Suprapubic skin (tissue), 4 donors: Measurements from ENCODE around the gene GLA. TPM values are rescaled to one million over a fixed set of nuclear protein-coding genes. Genes with fewer than 3 reads are reported as not detected.

Experiments used
- DNase-seq, 2 donors: peaks; one replicate each; pipeline ENCODE4 v3.0.0-alpha.2; 2019; ENCODE audit warnings: low spot score in 2 of 2
- H3K27ac ChIP-seq: fragments of 200-600 bp; sonication (generic); one replicate; pipeline ENCODE4 v1.5.1; 2019
- H3K27me3 ChIP-seq: fragments of 200-600 bp; sonication (generic); one replicate; pipeline ENCODE4 v1.5.1; 2019
- H3K36me3 ChIP-seq: fragments of 200-600 bp; sonication (generic); one replicate; pipeline ENCODE4 v1.5.1; 2019
- H3K4me1 ChIP-seq: fragments of 200-600 bp; sonication (generic); one replicate; pipeline ENCODE4 v1.5.1; 2019
- H3K4me3 ChIP-seq: fragments of 200-600 bp; sonication (generic); one replicate; pipeline ENCODE4 v1.5.1; 2019; ENCODE audit warnings: mild to moderate bottlenecking
- H3K9me3 ChIP-seq: fragments of 200-600 bp; sonication (generic); one replicate; pipeline ENCODE4 v1.5.1; 2019
- CTCF ChIP-seq, 2 donors: fragments of 200-600 bp in 1 of 2; fragments of 450-650 bp in 1 of 2; sonication (generic) in 1 of 2; IDR thresholded peaks; one replicate each; pipeline ENCODE4 v1.5.1; 2016 to 2019; ENCODE audit warnings: antibody characterized with exemption in 2 of 2, mild to moderate bottlenecking in 1 of 2, moderate library complexity in 1 of 2
- EP300 ChIP-seq: sonication (generic); formaldehyde crosslinking; IDR thresholded peaks from one replicate; pipeline ENCODE4 v1.6.1; 2017; ENCODE audit warnings: antibody characterized with exemption
- POLR2A ChIP-seq, 2 donors: fragments of 450-650 bp; IDR thresholded peaks; one replicate each; pipeline ENCODE4 v1.6.1; 2017; ENCODE audit warnings: antibody characterized with exemption in 2 of 2, mild to moderate bottlenecking in 2 of 2, moderate library complexity in 2 of 2
- POLR2AphosphoS5 ChIP-seq, 3 donors: sonication (generic); formaldehyde crosslinking; IDR thresholded peaks; one replicate each; pipeline ENCODE4 v1.6.1; 2017; ENCODE audit warnings: antibody characterized with exemption in 3 of 3
- WGBS: methylation state at CpG from one replicate; pipeline ENCODE4 v1.1.5; 2018; 5-methylcytosine and 5-hydroxymethylcytosine counted together
- total RNA-seq, 4 donors: library from RNA; depleted of rRNA; stranded (reverse); fragments of >200 nt; gene quantifications; one replicate each; pipeline ENCODE4 v1.1.0, GENCODE V29; 2016

Gene GLA
- total RNA-seq, 4 donors from 2014 or later = 13.8 to 19.1 (median 16.9) TPM

GRCh38 chrX:101410461-101410860, 2.7 kb upstream of the GLA start:
- H3K27me3 ChIP-seq = no peaks in the 10 kb centered on the region
- peaks cover 22% of the 10 kb centered on the region for H3K4me1 ChIP-seq
- TF ChIP-seq EP300 (no peak), POLR2A (IDR thresholded peaks at IDR 0.05) (no peak), CTCF (IDR thresholded peaks at IDR 0.05) (no peak), POLR2AphosphoS5 (IDR thresholded peaks at IDR 0.05) (no peak)
- no peaks in the 10 kb centered on the region for H3K9me3 ChIP-seq
- no peak for DNase-seq
- H3K4me3 ChIP-seq = no peak overlapping the region
- 32% methylated on average over 7 of the region's 7 CpGs for WGBS
- H3K27ac ChIP-seq = no peak overlapping the region
- H3K36me3 ChIP-seq = peaks cover 12% of the 10 kb centered on the region

- Histone ChIP-seq H3K4me3 (peak overlapping the region; percentile 60), H3K4me1 (peaks cover 22% of the 10 kb centered on the region), H3K27me3 (no peaks in the 10 kb centered on the region), H3K9me3 (no peaks in the 10 kb centered on the region), H3K27ac (peak overlapping the region; percentile 94), H3K36me3 (peaks cover 12% of the 10 kb centered on the region)
- WGBS = 38% methylated on average over 6 of the region's 6 CpGs
- DNase-seq = no peak
- TF ChIP-seq POLR2A (IDR thresholded peaks at IDR 0.05) (no peak), POLR2AphosphoS5 (IDR thresholded peaks at IDR 0.05) (no peak)
Observed at GRCh38 chrX:101409043-101409442, 1.3 kb upstream of the GLA start.

- Histone ChIP-seq H3K27ac (peak overlapping the region; percentile 94), H3K27me3 (no peaks in the 10 kb centered on the region), H3K36me3 (peaks cover 12% of the 10 kb centered on the region), H3K9me3 (no peaks in the 10 kb centered on the region), H3K4me1 (peaks cover 22% of the 10 kb centered on the region), H3K4me3 (peak overlapping the region; percentile 60)
- TF ChIP-seq POLR2A (IDR thresholded peaks at IDR 0.05) = no peak
- no peak for TF ChIP-seq CTCF (IDR thresholded peaks at IDR 0.05)
- no peak for TF ChIP-seq POLR2AphosphoS5 (IDR thresholded peaks at IDR 0.05)
- no peak for TF ChIP-seq EP300
- DNase-seq = no peak
- 45% methylated on average over 8 of the region's 8 CpGs for WGBS
Observed at GRCh38 chrX:101408532-101408841, 762 bp upstream of the GLA start.

- TF ChIP-seq POLR2A (IDR thresholded peaks at IDR 0.05) = no peak
- no peak for TF ChIP-seq CTCF (IDR thresholded peaks at IDR 0.05)
- peaks cover 4% of the 10 kb centered on the region for H3K36me3 ChIP-seq
- peak overlapping the region; percentile 60 for H3K4me3 ChIP-seq
- H3K27ac ChIP-seq = peak overlapping the region; percentile 94
- no peaks in the 10 kb centered on the region for H3K27me3 ChIP-seq
- peaks cover 22% of the 10 kb centered on the region for H3K4me1 ChIP-seq
- no peaks in the 10 kb centered on the region for H3K9me3 ChIP-seq
- no peak for DNase-seq
- WGBS = 41% methylated on average over 15 of the region's 15 CpGs
Observed at GRCh38 chrX:101407167-101407747, 468 bp downstream of the GLA start.

- TF ChIP-seq POLR2AphosphoS5 (IDR thresholded peaks at IDR 0.05) = no peak
- no peak for TF ChIP-seq EP300
- TF ChIP-seq CTCF (IDR thresholded peaks at IDR 0.05) = no peak
- no peak for TF ChIP-seq POLR2A (IDR thresholded peaks at IDR 0.05)
- H3K36me3 ChIP-seq = no peaks in the 10 kb centered on the region
- no peaks in the 10 kb centered on the region for H3K9me3 ChIP-seq
- no peak for DNase-seq
- H3K4me1 ChIP-seq = no peaks in the 10 kb centered on the region
- H3K4me3 ChIP-seq = no peak overlapping the region
- 87% methylated on average over 4 of the region's 4 CpGs for WGBS
- H3K27me3 ChIP-seq = no peaks in the 10 kb centered on the region
- H3K27ac ChIP-seq = no peak overlapping the region
Observed at GRCh38 chrX:101399825-101400224, 7.9 kb downstream of the GLA start.

GRCh38 chrX:101398694-101399093, 9.0 kb downstream of the GLA start:
- Histone ChIP-seq H3K9me3 (no peaks in the 10 kb centered on the region), H3K4me3 (no peak overlapping the region), H3K27ac (no peak overlapping the region), H3K4me1 (no peaks in the 10 kb centered on the region), H3K27me3 (no peaks in the 10 kb centered on the region), H3K36me3 (no peaks in the 10 kb centered on the region)
- no peak for DNase-seq
- WGBS = 87% methylated on average over 4 of the region's 4 CpGs
- TF ChIP-seq POLR2A (IDR thresholded peaks at IDR 0.05) (no peak), EP300 (no peak), CTCF (IDR thresholded peaks at IDR 0.05) (no peak), POLR2AphosphoS5 (IDR thresholded peaks at IDR 0.05) (no peak)
